Esophagus squamous epithelium (tissue), 4 donors: Measurements from ENCODE around the gene SPEF2.

Source experiments
- CTCF ChIP-seq, 6 experiments: fragments of 450-650 bp in 4 of 6; fragments of 200-600 bp in 2 of 6; sonication (generic) in 2 of 6; IDR thresholded peaks; one replicate each; pipeline ENCODE4 v1.5.1; 2016 to 2019; ENCODE audit warnings: antibody characterized with exemption in 6 of 6, mild to moderate bottlenecking in 4 of 6, moderate library complexity in 4 of 6
- POLR2A ChIP-seq, 4 donors: fragments of 450-650 bp; IDR thresholded peaks; one replicate each; pipeline ENCODE4 v1.6.1; 2017; ENCODE audit warnings: antibody characterized with exemption in 4 of 4, mild to moderate bottlenecking in 4 of 4, moderate library complexity in 3 of 4

- TF ChIP-seq CTCF (IDR thresholded peaks at IDR 0.05) (no peak), POLR2A (IDR thresholded peaks at IDR 0.05) (no peak)
Observed at GRCh38 chr5:35819668-35820067, 202.0 kb downstream of the SPEF2 start.
